Superior temporal gyrus (tissue), 1 donor: ENCODE data around the gene PDCD6IP.
"Not testable (repeated sequence)": the region's sequence is repeated elsewhere in the genome, so short reads cannot be mapped to it uniquely, and the experiment has no call there.

Experiments
- DNase-seq: peaks from one replicate; pipeline ENCODE4 v3.0.0-alpha.2; 2016; ENCODE audit errors: extremely low spot score

PDCD6IP gene

DNA sequence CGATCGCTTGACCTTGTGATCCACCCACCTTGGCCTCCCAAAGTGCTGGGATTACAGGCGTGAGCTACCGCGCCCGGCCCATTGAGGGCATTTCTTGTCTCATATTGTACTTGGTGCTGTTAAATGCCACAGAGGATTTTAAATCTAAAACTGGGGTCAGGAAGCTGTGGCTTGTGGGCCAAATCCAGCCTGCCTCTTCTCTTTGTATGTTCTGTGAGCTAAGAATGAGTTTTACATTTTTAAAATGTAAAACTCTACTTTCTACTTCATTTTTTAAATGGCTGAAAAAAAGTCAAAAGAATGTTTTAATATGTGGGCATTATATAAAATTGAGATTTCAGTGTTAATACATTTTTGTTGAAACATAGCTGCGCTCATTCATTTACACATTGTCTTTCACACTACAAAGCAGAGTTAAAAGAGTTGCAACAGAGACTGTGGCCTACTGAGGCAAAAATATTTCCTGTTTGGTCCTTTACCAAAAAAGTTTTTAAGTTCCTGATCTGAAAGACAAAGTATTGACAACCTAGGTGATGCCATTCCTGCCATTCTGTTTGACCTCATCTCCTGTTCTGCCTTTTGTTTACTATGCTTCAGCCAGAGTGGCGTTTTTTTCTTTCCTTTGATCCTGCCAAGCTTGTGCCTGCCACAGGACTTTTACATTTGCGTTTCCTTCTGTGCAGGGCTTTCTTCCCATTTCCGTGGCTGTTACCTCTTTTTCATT, 50.4 kb downstream of the PDCD6IP start:
- no peak for DNase-seq

DNA sequence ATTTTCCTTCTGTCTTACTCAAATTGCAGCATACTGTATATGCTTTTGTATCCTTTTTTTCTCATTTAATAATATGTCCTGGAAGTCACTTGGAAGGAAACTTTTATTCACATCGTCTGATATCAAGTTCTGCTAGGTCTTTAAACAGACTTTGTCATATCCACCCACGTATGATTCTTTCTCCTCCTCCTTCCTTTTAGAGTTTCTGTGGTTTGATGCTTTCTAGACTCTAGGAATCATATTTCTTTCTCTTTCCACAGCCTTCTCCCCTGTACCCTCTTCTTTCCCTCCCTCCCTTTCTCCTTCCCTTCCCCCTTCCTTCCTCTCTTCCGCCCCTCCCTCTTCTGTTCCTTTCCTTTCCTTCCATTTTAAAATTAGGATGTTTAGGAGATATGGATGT, 52.2 kb downstream of the PDCD6IP start:
- DNase-seq = not testable (repeated sequence)

DNA sequence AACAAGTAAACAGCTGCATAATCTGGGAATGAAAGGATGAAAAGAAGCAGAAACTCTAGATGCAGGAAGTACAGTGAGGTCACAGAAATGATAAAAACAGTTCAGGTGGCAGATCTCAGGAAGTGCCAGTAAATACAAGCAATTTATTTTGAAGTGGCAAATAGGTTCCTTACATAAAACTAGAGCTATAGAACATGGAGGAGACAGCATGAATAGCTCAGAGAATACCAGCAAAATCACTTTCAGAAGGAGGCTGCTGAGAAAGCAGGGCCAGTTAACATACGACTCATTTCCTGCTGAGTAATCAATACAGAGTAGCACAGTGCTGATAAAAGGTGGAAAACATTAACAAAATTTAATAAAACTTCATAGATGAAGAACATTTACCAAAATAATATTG, 57.0 kb downstream of the PDCD6IP start:
- DNase-seq = not testable (repeated sequence)

DNA sequence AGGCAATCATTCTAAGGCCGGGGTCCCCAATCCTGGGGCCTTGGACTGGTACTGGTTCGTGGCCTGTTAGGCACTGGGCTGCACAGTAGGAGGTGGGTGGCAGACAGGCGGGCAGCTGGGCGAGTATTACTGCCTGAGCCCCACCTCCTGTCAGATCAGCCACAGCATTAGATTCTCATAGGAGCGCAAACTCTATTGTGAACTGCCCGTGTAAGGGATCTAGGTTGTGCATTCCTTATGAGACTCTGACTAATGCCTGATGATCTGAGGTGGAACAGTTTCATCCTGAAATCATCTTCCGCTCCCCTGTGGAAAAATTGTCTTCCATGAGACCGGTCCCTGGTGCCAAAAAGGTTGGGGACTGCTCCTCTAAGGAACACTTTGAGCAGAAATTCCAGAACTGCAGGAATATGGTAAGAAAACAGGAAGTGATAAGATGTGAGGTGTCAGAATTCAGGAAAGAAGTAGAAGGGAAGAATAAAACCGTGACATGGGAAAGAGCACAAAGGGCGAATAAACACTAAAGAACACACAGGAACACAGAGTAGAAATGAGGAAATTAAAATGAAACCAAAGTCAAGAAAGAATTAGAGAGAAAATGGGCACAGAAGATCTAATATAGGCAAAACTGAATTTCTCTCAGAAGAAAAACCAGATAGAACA, 57.6 kb downstream of the PDCD6IP start:
- no peak for DNase-seq

DNA sequence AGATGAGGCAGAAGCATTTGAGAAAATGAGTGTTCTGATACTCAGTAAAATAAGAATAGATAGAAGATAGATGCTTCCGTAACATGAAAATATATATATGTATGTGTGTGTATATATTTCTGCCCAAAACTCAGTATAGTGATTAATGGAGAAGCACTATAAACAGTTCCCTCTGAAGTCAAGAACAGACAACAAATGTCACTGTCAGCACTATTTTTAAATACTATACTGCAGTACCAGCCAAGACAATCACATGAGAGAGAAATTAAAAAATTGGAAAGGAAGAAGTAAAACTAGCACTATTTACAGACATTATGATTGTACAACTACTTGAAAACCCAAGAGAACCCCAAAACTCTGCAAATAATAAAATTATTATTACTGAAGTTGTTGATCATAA, 59.3 kb downstream of the PDCD6IP start:
- not testable (repeated sequence) for DNase-seq

- no peak for DNase-seq
These were observed 59.7 kb downstream of the PDCD6IP start for GRCh38 chr3:33858131-33858530.

DNA sequence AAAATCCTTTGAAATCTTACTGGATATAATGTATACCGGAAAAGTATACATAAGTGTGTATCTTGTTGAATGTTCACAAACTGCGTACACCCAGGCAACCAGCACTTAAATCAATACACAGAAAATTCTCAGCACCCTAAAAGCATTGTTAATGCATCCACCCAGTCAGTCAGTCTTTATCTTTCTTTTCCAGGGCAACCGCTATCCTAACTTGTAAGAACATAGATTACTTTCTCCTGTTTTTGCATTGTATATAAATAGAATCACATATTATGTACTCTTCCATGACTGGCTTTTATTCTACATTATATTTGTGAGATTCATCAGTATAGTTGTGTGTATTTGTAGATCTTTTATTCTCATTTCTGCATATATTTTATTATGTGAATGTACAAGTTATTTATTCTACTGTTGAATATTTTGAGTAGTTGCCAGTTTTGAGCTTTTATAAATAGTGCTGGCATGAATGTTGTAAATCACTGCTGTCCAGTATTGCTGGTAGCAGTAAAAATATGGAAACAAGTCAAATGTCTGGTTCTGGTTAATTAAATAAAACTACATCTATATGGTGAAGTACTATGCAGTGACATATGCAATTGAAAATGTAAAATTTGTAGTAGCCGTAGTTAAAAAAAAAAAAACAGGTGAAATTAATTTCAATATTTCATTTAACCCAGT, 62.1 kb downstream of the PDCD6IP start:
- DNase-seq = no peak

GRCh38 chr3:33865133-33865532, 66.7 kb downstream of the PDCD6IP start:
- no peak for DNase-seq

- no peak for DNase-seq
These were observed 69.9 kb downstream of the PDCD6IP start for GRCh38 chr3:33868309-33868708.

DNA sequence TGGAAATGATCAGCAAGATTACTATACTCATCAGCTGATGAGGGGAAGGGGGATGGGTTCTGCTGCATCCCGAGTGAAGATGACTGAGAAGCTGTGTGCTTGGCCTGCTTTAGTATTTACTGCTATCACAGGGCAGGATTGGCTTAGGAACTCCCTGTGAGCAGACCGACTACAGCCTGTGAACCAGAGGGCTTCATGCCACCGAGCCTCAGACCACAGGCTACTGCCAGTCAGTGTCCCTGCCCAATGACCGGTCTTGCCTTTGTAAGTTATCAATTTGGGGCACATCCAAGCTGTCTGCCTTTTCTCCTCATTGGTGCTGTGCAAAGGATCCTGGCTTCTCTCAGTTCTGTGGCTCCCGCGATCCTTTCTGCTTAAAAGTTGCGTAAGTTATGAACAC, 71.5 kb downstream of the PDCD6IP start:
- DNase-seq = no peak

DNA sequence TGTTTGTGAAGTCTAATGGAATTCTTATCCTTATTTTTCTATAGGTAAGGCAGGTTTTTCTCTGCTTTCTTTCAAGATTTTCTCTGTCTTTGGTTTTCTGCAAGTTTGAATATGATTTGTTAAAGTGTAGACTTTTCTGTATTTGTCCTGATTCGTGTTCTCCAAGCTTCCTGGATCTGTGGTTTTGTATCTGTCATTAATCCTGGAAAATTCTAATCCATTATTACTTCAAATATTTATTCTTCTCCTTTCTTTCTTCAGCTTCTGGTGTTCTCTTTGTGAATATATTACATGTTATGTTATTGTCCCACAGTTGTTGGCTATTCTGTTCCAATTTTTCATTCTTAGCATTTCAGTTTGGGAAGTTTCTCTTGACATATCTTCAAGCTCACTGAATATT, 76.4 kb downstream of the PDCD6IP start:
- DNase-seq = no peak

- no peak for DNase-seq
These were observed 77.2 kb downstream of the PDCD6IP start for GRCh38 chr3:33875680-33876079.

- no peak for DNase-seq
These were observed 78.8 kb downstream of the PDCD6IP start for GRCh38 chr3:33877187-33877586.

DNA sequence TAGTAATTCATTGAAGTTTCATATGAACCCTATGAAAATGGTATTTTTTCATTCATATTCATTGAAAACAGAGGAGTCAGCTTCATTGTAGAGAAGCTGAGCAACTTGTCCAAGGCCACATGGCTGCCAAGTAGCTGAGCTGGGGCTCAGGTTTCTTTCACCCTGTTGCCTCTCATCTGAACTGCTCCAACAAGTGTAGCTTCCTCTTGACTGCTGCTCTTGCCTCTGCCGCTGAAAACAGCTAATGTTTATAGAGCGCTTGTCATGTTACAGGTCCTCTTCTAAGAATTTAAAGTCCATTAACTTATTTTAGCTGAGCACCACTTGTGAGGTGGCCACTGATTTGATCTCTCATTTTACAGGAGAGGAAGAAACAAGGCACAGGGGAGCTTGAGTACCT, 81.1 kb downstream of the PDCD6IP start:
- DNase-seq = no peak

GRCh38 chr3:33881156-33882064, 83.0 kb downstream of the PDCD6IP start:
- no peak for DNase-seq

- no peak for DNase-seq
These were observed 83.9 kb downstream of the PDCD6IP start for GRCh38 chr3:33882296-33882695.

DNA sequence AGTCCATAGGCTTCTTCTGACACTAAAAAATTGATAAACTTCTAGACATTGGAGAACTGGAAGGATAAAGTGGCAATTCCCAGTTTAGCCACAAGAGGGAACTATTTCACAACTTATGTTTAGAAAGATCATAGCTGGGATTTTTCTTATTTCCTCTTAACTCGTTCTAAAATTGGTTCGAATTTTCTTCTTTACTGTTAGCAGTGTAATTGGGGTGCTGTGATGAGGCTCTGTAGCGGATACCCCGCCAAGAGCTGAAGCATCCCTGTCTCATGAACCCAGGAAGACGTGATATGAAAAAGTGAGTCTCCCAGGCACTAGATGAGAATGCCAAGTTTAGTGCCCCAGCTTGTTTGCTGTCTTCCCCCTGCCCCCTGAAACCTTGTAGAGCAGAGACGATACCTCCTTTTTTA, 85.1 kb downstream of the PDCD6IP start:
- peak; percentile 93 for DNase-seq

DNA sequence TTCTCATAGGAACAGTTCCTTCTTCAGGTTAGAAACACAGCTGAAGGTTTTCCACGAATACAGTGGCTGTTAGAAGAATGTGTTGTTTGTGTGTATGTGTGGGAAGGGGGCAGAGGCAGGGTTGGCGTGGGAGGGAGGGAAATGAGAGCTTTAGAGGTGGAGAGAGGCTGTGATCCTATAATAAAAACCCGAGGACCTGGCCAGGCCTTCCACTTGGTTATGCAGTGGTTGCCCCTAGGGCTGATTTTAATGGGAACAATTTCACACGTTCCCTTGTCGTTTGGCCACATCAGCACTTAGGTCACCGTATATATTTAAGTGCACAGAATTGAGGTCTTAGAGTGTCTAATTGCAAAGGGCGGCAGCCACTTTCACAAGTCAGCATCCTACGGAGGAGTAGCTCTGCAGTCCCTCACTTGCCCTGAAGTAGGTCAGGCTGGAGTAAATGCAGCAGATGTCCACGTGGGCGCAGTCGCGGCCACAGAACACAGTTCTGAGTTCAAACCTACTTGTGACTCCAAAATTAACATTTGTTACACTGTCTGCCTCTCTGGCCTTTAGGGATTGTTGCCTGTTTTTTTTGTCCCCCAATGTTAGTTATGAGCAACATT, 85.6 kb downstream of the PDCD6IP start:
- peak; percentile 42 for DNase-seq

GRCh38 chr3:33884701-33885100, 86.3 kb downstream of the PDCD6IP start:
- no peak for DNase-seq

- DNase-seq = no peak
These were observed 87.1 kb downstream of the PDCD6IP start for GRCh38 chr3:33885496-33885895.

- no peak for DNase-seq
These were observed 87.6 kb downstream of the PDCD6IP start for GRCh38 chr3:33886015-33886414.
